Ecto neural progenitor cell (in vitro differentiated cells): Measurements from ENCODE around the gene HNRNPDL.
"Not testable (repeated sequence)": the region's sequence is repeated elsewhere in the genome, so short reads cannot be mapped to it uniquely, and the experiment has no call there.

Experiments used
- DNase-seq: peaks from one replicate; pipeline ENCODE4 v3.0.0-alpha.2; 2018; ENCODE audit warnings: low spot score

The HNRNPDL gene

GRCh38 chr4:82386312-82386711 is 44.0 kb downstream of the HNRNPDL start:
- DNase-seq, result not testable (repeated sequence)

- DNase-seq, result no peak
Observed at GRCh38 chr4:82382751-82383150, 47.5 kb downstream of the HNRNPDL start.

GRCh38 chr4:82381661-82382296 is 48.5 kb downstream of the HNRNPDL start:
- no peak for DNase-seq

GRCh38 chr4:82381235-82381634 is 49.0 kb downstream of the HNRNPDL start:
- DNase-seq, result no peak

GRCh38 chr4:82380831-82381230 is 49.4 kb downstream of the HNRNPDL start:
- no peak for DNase-seq

GRCh38 chr4:82380344-82380743 is 49.9 kb downstream of the HNRNPDL start:
- DNase-seq, result no peak

- DNase-seq, result no peak
Observed at GRCh38 chr4:82376109-82376508, 54.2 kb downstream of the HNRNPDL start.

- DNase-seq, result peak; percentile 99
Observed at GRCh38 chr4:82373816-82374625, 56.2 kb downstream of the HNRNPDL start, which contains the start of gene HNRNPD. TSS of gene HNRNPD (minus strand) at chr4:82373991. CDS start at chr4:82373678, 313 bp downstream.

GRCh38 chr4:82373486-82373815 is 56.8 kb downstream of the HNRNPDL start:
- no peak for DNase-seq
